Panc1 (cell line): ENCODE results near the gene ARHGDIB. TPM values are rescaled to one million over a fixed set of nuclear protein-coding genes. Genes with fewer than 3 reads are reported as not detected.

Experiments
- ATAC-seq: fragments of 200-7000 bp; cut with Tn5 transposase; 2 replicates; pipeline ENCODE4 v1.9.1; 2020; ENCODE audit warnings: mild to moderate bottlenecking, moderate library complexity
- BruUV-seq: library from RNA; stranded (reverse); fragments of 400-500 nt; replicated peaks from 2 replicates; lab custom pipeline; 2021; lab: Mats Ljungman, UMichigan
- CTCF ChIA-PET: fragments of 300-600 bp; sonication (Branson Sonifier 250); formaldehyde crosslinking; loops from one replicate; lab custom pipeline; 2022; ENCODE audit warnings: antibody characterized with exemption; lab: Charles Lee
- POLR2A ChIA-PET: fragments of 300-600 bp; sonication (Branson Sonifier 250); formaldehyde crosslinking; loops from one replicate; lab custom pipeline; 2022; ENCODE audit warnings: antibody characterized with exemption; lab: Charles Lee
- DNase-seq: peaks from one replicate; pipeline ENCODE4 v3.0.0-alpha.2; 2010; ENCODE audit warnings: low read depth, low spot score
- H3K27ac ChIP-seq: 2 replicates; pipeline ENCODE4 v1.5.1; 2011; ENCODE audit warnings: mild to moderate bottlenecking, low read length, inconsistent platforms
- H3K27me3 ChIP-seq: fragments of 200-500 bp; sonication (Bioruptor generic); 2 replicates; pipeline ENCODE4 v1.6.0; 2014; ENCODE audit warnings: low read length, inconsistent platforms; ENCODE audit not compliant: control insufficient read depth, insufficient read depth
- H3K36me3 ChIP-seq: fragments of 200-500 bp; sonication (Bioruptor generic); 2 replicates; pipeline ENCODE4 v1.5.1; 2014; ENCODE audit warnings: inconsistent platforms, mild to moderate bottlenecking, low read length, moderate library complexity; ENCODE audit not compliant: control insufficient read depth, insufficient read depth
- H3K4me1 ChIP-seq: 2 replicates; pipeline ENCODE4 v1.5.1; 2011; ENCODE audit warnings: inconsistent platforms, mild to moderate bottlenecking, low read length, moderate library complexity; ENCODE audit not compliant: control insufficient read depth, insufficient read depth
- H3K4me3 ChIP-seq, 2 experiments: 2 replicates each; pipeline ENCODE4 v1.5.1; 2011 to 2012; ENCODE audit warnings: low read depth in 2 of 2, low read length in 2 of 2, mild to moderate bottlenecking in 2 of 2, inconsistent platforms in 1 of 2, moderate library complexity in 1 of 2
- H3K9me3 ChIP-seq: fragments of 200-500 bp; sonication (Bioruptor generic); 2 replicates; pipeline ENCODE4 v1.5.1; 2014; ENCODE audit warnings: low read depth, mild to moderate bottlenecking, inconsistent platforms, low read length, moderate library complexity; ENCODE audit not compliant: control insufficient read depth, insufficient read depth
- POLR2AphosphoS5 ChIP-seq: IDR thresholded peaks from 2 replicates; pipeline ENCODE4 v1.6.1; 2012; ENCODE audit warnings: mild to moderate bottlenecking, low read depth, low read length, moderate library complexity
- SIN3A ChIP-seq: IDR thresholded peaks from 2 replicates; pipeline ENCODE4 v1.6.1; 2012; ENCODE audit warnings: low read depth, mild to moderate bottlenecking, low read length, moderate library complexity, borderline replicate concordance; ENCODE audit not compliant: insufficient read depth
- TCF7L2 ChIP-seq: IDR thresholded peaks from 2 replicates; pipeline ENCODE4 v1.6.1; 2011; ENCODE audit warnings: mild to moderate bottlenecking, low read depth, low read length, inconsistent platforms
- in situ Hi-C: cut with HindIII; loops from 2 replicates; pipeline ENCODE4 v1.10.0; 2016; ENCODE audit warnings: low sequenced_read_pairs, low pct_unique_long_range_greater_than_20kb
- intact Hi-C: fragments of 100-400 bp; cut with micrococcal nuclease; formaldehyde crosslinking; loops from one replicate; pipeline ENCODE4 v1.10.0; 2022; ENCODE audit not compliant: unreplicated experiment
- total RNA-seq: library from RNA; stranded (reverse); gene quantifications from one replicate; pipeline ENCODE4 v1.2.1, GENCODE V29; 2021; ENCODE audit not compliant: unreplicated experiment
- TF ChIP-seq, protein P1 (sequence below), 2 experiments: IDR thresholded peaks; 2 replicates each; pipeline ENCODE4 v1.6.1; 2011 to 2012; ENCODE audit warnings: low read depth in 2 of 2, control low read depth in 1 of 2, low read length in 1 of 2, mild to moderate bottlenecking in 1 of 2, moderate library complexity in 1 of 2; ENCODE audit not compliant: insufficient read depth in 1 of 2
- TF ChIP-seq, protein P2 (sequence below): fragments of 450-650 bp; IDR thresholded peaks from 2 replicates; pipeline ENCODE4 v1.5.1; 2017; ENCODE audit warnings: mild to moderate bottlenecking

The ARHGDIB gene
- total RNA-seq, 1 experiment from 2014 or later, result 1.6 TPM

DNA sequence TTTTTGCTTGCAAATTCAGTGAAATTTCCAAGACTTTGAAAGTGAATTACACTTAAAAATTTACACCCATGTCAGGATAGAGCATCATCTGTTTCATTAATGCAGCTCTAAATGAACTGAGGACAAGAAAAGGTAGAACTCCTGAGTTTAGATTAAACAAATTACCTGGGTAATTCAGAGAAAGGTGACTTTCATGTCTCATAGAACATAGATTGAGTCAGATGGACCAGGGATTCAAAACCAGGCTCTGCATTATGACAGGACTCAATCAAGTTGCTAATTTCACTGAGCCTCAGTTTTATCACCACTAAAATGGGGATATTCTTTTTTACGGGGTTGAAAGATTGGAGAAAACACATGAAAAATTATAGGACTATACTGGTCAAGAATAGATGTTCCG, 4.5 kb downstream of the ARHGDIB start:
- Histone ChIP-seq H3K27me3 (no peaks in the 10 kb centered on the region), H3K9me3 (no peaks in the 10 kb centered on the region), H3K4me1 (no peaks in the 10 kb centered on the region), H3K36me3 (no peaks in the 10 kb centered on the region), H3K27ac (no peak overlapping the region), H3K4me3 (no peak overlapping the region)
- in situ Hi-C loops (no loop called here), intact Hi-C loops (no loop called here)
- TF ChIP-seq, protein P1, sequence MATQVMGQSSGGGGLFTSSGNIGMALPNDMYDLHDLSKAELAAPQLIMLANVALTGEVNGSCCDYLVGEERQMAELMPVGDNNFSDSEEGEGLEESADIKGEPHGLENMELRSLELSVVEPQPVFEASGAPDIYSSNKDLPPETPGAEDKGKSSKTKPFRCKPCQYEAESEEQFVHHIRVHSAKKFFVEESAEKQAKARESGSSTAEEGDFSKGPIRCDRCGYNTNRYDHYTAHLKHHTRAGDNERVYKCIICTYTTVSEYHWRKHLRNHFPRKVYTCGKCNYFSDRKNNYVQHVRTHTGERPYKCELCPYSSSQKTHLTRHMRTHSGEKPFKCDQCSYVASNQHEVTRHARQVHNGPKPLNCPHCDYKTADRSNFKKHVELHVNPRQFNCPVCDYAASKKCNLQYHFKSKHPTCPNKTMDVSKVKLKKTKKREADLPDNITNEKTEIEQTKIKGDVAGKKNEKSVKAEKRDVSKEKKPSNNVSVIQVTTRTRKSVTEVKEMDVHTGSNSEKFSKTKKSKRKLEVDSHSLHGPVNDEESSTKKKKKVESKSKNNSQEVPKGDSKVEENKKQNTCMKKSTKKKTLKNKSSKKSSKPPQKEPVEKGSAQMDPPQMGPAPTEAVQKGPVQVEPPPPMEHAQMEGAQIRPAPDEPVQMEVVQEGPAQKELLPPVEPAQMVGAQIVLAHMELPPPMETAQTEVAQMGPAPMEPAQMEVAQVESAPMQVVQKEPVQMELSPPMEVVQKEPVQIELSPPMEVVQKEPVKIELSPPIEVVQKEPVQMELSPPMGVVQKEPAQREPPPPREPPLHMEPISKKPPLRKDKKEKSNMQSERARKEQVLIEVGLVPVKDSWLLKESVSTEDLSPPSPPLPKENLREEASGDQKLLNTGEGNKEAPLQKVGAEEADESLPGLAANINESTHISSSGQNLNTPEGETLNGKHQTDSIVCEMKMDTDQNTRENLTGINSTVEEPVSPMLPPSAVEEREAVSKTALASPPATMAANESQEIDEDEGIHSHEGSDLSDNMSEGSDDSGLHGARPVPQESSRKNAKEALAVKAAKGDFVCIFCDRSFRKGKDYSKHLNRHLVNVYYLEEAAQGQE (IDR thresholded peaks at IDR 0.05; ENCODE audit: insufficient read depth in 1 of 2, low read depth in 2 of 2, low read length in 1 of 2), result no peak
- no peak for TF ChIP-seq SIN3A
- TF ChIP-seq, protein P2, sequence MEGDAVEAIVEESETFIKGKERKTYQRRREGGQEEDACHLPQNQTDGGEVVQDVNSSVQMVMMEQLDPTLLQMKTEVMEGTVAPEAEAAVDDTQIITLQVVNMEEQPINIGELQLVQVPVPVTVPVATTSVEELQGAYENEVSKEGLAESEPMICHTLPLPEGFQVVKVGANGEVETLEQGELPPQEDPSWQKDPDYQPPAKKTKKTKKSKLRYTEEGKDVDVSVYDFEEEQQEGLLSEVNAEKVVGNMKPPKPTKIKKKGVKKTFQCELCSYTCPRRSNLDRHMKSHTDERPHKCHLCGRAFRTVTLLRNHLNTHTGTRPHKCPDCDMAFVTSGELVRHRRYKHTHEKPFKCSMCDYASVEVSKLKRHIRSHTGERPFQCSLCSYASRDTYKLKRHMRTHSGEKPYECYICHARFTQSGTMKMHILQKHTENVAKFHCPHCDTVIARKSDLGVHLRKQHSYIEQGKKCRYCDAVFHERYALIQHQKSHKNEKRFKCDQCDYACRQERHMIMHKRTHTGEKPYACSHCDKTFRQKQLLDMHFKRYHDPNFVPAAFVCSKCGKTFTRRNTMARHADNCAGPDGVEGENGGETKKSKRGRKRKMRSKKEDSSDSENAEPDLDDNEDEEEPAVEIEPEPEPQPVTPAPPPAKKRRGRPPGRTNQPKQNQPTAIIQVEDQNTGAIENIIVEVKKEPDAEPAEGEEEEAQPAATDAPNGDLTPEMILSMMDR, result no peak
- no peak for TF ChIP-seq TCF7L2
- no peak for TF ChIP-seq POLR2AphosphoS5
- DNase-seq (no peak), ATAC-seq (no peak)
- POLR2A ChIA-PET, result no interaction called here
- no TSS peak for BruUV-seq
- CTCF ChIA-PET, result no interaction called here

- Histone ChIP-seq H3K4me3 (no peak overlapping the region), H3K9me3 (no peaks in the 10 kb centered on the region), H3K36me3 (no peaks in the 10 kb centered on the region), H3K4me1 (no peaks in the 10 kb centered on the region), H3K27ac (no peak overlapping the region), H3K27me3 (no peaks in the 10 kb centered on the region)
- in situ Hi-C loops (no loop called here), intact Hi-C loops (no loop called here)
- no peak for TF ChIP-seq SIN3A
- no peak for TF ChIP-seq POLR2AphosphoS5
- BruUV-seq, result no TSS peak
- ChIA-PET POLR2A (no interaction called here), CTCF (no interaction called here)
- DNase-seq (no peak), ATAC-seq (no peak)
Measured at GRCh38 chr12:14956024-14956891, 5.1 kb downstream of the ARHGDIB start.

DNA sequence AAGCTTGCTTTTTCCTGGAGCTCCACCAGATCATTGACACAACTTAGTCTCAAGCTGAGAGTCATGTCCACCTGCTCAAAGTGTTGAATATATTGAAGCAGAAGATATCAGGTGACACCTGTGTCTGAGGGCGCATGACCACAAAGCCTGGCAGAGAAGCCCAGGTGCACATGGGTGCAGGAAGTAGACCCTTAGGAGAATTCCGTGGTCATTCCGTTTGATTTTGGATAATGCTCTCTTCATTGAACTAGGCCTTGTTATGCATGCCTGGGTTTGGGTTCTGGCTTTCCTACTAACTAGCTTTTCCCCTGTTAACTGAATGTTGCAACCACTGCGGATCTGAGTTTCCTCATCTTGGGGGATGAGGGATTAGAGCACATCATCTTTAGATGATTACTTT, 7.1 kb downstream of the ARHGDIB start:
- Histone ChIP-seq H3K27me3 (no peaks in the 10 kb centered on the region), H3K27ac (no peak overlapping the region), H3K36me3 (no peaks in the 10 kb centered on the region), H3K4me3 (no peak overlapping the region), H3K9me3 (no peaks in the 10 kb centered on the region), H3K4me1 (no peaks in the 10 kb centered on the region)
- ATAC-seq (no peak), DNase-seq (no peak)
- ChIA-PET POLR2A (no interaction called here), CTCF (no interaction called here)
- no TSS peak for BruUV-seq
- TF ChIP-seq TCF7L2, result no peak
- TF ChIP-seq, protein P1 (IDR thresholded peaks at IDR 0.05; ENCODE audit: insufficient read depth in 1 of 2, low read depth in 2 of 2, low read length in 1 of 2), result no peak
- TF ChIP-seq, protein P2, result no peak
- no peak for TF ChIP-seq POLR2AphosphoS5
- no peak for TF ChIP-seq SIN3A
- intact Hi-C loops (no loop called here), in situ Hi-C loops (no loop called here)
